ENCODE measurements around the gene ZGLP1.

DNA sequence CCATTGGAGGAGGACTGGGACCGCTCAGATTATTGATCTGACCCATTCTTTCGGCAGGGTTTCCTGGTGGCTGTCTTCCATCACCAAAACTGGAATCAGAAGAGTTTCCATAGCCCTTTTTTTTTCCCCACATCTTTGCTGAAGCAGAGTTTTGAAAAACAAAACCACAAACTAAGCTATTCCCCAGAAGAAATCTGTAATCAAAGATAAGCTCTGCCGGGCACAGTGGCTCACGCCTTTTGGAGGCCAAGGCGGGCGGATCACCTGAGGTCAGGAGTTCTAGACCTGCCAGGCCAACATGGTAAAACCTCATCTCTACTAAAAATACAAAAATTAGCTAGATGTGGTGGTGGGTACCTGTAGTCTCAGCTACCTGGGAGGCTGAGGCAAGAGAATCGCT, 42.9 kb downstream of the ZGLP1 start:
- TF ChIP-seq POLR2A (IDR thresholded peaks at IDR 0.05) = no peak
- no peak for TF ChIP-seq CTCF (IDR thresholded peaks at IDR 0.05)
